Activated T-helper 1 cell treated with anti-CD3 and anti-CD28 coated beads, Interleukin-2, amount 50 U/mL, for 16 hours (primary cell): ENCODE data around the gene OR13C8.

Experiments used
- DNase-seq, 2 donors: peaks; one replicate each; pipeline ENCODE4 v3.0.0-alpha.2; 2020; ENCODE audit warnings: low read depth in 1 of 2, low spot score in 1 of 2

Gene OR13C8

DNA sequence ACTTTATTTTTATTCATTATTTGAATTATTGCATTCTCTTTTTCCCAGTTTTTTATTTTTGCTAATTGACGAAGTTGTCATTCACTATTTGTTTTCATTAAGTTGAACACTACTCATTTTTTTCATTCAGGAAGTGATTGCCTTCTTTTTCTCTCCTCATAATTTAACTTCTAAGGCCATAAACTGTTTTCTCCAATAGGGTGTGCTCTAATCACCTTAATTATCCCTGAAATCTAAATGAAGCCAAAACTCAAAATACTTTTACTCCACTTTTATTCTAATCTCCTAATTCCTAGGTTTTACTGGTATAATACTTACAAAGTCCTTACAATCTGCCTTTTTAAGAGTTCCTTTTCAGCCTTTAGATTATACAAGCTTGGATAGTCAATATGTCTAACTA lies 39.4 kb downstream of the OR13C8 start:
- DNase-seq, result no peak

DNA sequence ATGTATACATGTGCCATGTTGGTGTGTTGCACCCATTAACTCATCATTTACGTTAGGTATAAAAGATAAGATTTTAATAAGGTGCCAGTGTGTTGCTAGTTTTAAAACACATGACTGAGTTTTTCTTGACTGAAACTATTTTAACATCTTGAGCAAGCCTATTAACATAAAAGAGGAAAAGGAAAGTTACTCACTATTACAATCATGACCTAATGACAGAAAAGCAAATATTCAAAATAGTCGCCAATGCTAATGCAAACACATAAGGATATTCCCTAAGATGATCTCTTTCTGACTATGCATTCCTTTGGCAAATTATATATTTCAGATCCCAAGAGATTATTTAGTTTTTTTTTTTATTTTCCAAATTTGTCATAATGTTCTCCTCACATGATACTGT lies 42.2 kb downstream of the OR13C8 start:
- DNase-seq, result no peak

- DNase-seq, result no peak
These were observed 48.5 kb downstream of the OR13C8 start for GRCh38 chr9:104617418-104617817.

DNA sequence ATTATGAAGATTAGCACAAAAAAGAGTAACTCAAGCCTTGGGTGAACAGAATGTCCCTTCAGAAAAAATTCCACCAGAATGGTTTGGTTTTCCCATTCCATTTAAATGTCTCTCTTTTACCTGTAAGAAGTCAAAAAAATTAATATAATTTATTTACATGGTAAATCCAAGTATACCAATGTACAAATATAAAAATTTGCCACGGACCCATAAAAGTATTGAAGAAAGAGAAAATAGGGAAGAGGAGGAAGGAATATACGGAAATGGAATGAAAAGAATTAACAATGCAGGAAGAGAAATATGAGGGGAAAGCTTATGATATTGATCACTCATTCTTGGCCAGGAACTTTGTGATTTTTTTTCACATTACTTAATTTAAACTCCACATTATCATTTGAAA lies 49.1 kb downstream of the OR13C8 start, which contains the start of gene OR13C9:
OR13C9 (minus strand) TSS at position 101 of the 400 bp plus-strand sequence; CDS start at position 101, 0 bp downstream.
- DNase-seq, result no peak
